Esophagus squamous epithelium (tissue), 4 donors: ENCODE results near the gene BCL2L11.

Experiments used
- CTCF ChIP-seq, 6 experiments: fragments of 450-650 bp in 4 of 6; fragments of 200-600 bp in 2 of 6; sonication (generic) in 2 of 6; IDR thresholded peaks; one replicate each; pipeline ENCODE4 v1.5.1; 2016 to 2019; ENCODE audit warnings: antibody characterized with exemption in 6 of 6, mild to moderate bottlenecking in 4 of 6, moderate library complexity in 4 of 6
- POLR2A ChIP-seq, 4 donors: fragments of 450-650 bp; IDR thresholded peaks; one replicate each; pipeline ENCODE4 v1.6.1; 2017; ENCODE audit warnings: antibody characterized with exemption in 4 of 4, mild to moderate bottlenecking in 4 of 4, moderate library complexity in 3 of 4

- TF ChIP-seq CTCF (IDR thresholded peaks at IDR 0.05), result no peak
- TF ChIP-seq POLR2A (IDR thresholded peaks at IDR 0.05), result no peak
Observed at GRCh38 chr2:111133603-111134002, 12.9 kb downstream of the BCL2L11 start.
